Stimulated activated CD8-positive, alpha-beta memory T cell treated with anti-CD3 and anti-CD28 coated beads, Interleukin-7, amount 100 ng/mL, for 24 hours (primary cell): Measurements from ENCODE around the gene ADGRB2.

Experiments
- DNase-seq: peaks from one replicate; pipeline ENCODE4 v3.0.0-alpha.2; 2020; ENCODE audit warnings: low read depth

ADGRB2 gene, protein sequence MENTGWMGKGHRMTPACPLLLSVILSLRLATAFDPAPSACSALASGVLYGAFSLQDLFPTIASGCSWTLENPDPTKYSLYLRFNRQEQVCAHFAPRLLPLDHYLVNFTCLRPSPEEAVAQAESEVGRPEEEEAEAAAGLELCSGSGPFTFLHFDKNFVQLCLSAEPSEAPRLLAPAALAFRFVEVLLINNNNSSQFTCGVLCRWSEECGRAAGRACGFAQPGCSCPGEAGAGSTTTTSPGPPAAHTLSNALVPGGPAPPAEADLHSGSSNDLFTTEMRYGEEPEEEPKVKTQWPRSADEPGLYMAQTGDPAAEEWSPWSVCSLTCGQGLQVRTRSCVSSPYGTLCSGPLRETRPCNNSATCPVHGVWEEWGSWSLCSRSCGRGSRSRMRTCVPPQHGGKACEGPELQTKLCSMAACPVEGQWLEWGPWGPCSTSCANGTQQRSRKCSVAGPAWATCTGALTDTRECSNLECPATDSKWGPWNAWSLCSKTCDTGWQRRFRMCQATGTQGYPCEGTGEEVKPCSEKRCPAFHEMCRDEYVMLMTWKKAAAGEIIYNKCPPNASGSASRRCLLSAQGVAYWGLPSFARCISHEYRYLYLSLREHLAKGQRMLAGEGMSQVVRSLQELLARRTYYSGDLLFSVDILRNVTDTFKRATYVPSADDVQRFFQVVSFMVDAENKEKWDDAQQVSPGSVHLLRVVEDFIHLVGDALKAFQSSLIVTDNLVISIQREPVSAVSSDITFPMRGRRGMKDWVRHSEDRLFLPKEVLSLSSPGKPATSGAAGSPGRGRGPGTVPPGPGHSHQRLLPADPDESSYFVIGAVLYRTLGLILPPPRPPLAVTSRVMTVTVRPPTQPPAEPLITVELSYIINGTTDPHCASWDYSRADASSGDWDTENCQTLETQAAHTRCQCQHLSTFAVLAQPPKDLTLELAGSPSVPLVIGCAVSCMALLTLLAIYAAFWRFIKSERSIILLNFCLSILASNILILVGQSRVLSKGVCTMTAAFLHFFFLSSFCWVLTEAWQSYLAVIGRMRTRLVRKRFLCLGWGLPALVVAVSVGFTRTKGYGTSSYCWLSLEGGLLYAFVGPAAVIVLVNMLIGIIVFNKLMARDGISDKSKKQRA (N-terminal part only)

DNA sequence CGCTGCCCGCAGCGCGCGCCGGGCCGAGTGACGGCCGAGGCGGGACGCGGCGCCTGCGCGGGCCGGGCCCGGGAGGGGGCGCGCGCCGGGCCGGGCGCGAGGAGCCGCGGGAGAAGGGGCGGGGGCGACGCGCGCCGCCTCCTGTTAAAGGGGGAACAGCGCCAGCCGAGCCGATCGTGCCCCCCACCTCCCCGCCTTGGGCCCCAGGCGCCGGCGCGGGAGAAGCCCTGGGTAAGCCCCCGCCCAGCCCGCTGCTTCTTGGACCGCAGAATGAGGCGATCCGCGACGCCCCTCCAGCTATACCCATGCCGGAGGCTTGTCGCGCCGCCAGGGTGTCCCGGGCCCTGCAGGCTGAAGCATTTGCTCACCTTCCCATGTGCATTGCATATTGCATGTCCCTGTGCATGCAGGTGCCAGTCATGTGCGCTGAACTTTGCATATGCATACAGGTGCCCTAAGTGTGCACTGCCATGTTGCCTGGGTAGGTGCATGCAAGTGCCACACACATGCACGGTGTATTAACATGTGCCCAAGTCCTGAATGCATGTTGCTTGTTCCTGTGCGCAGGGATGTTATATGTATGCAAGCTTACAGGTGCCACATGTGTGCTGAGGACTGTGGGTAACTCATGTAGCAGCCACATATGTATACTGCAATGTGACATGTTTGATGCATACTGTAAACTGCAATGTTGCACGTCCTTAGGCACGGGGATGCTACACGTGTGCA is at the start of gene ADGRB2:
Gene ADGRB2, minus strand, starts transcription at position 29 of the 729 bp plus-strand sequence. CDS start 7,119 bp downstream, outside the sequence.
- DNase-seq: no peak

DNA sequence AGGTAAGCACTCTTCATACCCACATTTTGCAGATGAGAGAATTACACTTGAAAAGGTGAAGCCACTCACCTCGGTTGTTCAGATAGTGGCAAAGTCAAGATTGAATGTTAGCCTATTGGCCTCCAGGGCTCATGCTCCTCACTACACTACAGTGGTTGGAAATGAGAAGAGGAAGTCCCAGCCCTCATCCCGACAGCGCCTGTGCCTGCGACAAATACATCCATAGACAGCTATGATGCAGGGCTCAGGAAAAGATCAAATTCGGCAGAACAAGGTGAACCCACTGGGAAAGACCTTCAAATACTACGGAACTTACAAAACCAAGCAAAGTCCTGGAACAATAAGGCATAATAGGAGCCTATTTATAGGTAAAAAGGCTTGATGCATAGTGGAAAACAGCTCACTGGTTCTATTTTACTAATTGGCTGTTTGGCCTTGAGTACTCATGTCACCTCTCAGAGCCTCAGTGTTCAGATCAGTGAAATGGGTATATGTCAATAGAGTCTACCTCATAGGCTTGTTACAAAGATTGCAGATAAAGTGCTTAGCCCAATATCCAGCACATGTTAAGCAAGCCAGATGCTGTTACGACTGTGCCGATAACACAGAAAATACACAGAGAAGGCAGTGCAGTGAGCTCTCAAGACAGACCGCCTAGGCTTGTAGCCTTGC is 48.2 kb upstream of the ADGRB2 start:
- no peak for DNase-seq

DNA sequence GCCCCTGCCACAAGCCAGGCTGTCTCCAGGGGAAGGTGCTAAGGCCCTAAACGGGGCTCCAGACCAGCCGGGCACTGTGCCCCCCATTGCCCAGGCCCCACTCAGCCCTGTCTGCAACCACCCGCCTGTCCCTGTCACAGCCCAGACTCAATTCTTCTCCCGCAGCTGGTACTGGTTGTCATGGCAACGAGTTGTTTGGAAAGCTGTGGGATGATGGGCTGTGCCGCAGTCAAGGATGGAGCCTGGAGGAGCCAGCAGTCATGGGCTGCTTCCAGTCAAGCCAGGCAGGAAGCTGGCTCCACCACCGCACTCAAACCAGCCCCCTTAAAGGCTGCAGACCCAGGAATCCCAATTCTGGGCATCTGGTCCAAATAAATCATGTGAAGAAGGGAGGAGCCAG is 47.5 kb upstream of the ADGRB2 start:
- DNase-seq: no peak

DNA sequence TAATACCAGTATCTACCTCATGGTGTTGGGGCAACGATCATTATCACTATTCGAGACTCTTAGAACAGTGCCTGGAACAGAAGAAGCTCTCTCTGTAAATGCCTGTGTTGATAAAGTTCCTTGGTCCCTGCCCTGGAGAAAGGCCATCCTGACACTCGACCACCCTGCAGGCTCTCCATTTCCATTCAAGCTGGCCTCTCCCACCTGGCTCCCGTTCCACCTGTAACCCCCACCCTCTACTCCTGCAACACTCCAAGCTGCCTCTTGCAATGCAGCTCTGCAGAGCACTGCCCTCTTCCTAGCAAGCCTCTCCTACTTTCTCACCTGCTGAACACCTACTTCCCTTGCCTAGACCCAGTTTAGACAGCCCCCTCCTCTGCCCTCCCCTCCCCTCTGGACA is 45.6 kb upstream of the ADGRB2 start:
- no peak for DNase-seq

DNA sequence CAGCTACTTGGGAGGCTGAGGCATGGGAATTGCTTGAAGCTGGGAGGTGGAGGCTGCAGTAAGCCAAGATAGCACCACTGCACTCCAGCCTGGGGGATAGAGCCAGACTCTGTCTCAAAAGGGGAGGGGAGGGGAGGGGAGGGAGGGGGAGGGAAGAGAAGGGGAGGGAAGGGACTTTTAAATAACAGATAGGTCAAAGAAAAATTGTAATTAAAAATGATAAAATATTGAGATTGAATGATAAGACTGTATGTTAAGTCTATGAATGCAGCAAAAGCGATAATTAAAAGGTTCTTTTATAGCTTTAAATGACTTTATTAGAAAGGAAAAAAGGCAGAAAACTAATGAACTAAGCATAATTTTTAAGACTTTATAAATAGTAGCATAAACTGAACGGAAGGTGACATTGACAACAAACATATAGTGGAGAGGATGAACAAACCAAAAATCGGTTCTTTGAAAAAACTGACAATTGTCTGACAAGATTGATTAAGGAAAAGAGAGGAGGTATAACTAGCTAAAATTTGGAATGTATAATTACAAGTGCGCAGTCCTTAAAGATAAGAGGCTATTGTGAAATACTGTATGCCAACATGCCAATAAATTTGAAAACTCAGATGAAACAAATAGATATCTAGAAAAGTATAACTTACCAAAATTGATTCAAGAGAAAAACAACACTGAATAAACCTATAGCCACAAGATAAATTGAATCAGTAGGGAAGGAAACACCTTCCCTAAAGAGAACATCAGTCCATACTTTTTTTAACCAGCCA is 43.3 kb upstream of the ADGRB2 start:
- DNase-seq: no peak

DNA sequence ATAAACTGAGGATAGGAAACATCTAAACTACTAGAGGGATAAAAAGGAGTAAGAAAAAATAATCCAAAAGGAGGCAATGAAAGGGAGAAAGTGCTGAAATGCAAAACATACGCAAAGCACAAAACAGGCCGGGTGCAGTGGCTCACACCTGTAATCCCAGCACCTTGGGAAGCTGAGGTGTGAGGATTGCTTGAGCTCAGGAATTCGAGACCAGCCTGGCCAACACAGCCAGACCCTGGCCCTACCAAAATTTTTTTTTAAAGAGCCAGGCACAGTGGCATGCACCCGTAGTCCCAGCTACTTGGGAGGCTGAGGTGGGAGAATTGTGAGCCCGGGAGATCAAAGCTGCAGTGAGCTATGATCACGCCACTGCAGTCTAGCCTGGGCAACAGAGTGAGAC is 41.2 kb upstream of the ADGRB2 start:
- DNase-seq: no peak

DNA sequence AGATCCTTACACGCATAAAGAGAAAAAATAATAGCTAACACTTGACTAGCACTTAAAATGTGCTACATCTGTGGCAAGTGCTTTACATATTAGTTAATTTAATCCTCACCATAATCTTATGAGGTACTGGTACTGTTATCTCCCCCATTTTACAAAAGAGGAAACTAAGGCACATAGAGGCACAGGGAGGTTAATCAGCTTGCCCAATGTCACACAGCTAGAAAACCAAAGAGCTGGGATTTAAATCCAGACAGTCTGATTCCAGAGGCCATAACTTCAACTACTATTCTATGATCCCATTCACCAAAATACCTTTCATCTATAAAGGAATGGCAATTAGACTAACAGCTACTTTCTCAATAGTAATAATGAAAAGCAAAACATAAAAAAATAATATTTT is 40.0 kb upstream of the ADGRB2 start:
- no peak for DNase-seq

DNA sequence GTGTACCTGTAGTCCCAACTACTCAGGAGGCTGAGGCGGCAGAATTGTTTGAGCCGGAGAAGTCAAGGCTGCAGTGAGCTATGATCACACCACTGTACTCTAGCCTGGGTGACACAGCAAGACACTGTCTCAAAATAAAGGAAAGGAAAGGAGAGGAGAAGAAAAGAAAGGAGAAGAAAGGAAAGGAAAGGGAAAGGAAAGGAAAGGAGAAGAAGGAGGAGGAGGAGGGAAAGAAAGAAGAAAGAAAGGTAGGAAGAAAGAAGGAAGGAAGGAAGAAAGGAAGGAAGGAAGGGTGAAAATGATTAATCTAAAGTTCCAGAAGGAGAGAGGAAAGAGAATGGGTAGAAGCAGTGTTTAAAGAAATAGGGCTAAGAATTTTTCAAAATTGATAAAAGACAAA is 39.5 kb upstream of the ADGRB2 start:
- DNase-seq: no peak

DNA sequence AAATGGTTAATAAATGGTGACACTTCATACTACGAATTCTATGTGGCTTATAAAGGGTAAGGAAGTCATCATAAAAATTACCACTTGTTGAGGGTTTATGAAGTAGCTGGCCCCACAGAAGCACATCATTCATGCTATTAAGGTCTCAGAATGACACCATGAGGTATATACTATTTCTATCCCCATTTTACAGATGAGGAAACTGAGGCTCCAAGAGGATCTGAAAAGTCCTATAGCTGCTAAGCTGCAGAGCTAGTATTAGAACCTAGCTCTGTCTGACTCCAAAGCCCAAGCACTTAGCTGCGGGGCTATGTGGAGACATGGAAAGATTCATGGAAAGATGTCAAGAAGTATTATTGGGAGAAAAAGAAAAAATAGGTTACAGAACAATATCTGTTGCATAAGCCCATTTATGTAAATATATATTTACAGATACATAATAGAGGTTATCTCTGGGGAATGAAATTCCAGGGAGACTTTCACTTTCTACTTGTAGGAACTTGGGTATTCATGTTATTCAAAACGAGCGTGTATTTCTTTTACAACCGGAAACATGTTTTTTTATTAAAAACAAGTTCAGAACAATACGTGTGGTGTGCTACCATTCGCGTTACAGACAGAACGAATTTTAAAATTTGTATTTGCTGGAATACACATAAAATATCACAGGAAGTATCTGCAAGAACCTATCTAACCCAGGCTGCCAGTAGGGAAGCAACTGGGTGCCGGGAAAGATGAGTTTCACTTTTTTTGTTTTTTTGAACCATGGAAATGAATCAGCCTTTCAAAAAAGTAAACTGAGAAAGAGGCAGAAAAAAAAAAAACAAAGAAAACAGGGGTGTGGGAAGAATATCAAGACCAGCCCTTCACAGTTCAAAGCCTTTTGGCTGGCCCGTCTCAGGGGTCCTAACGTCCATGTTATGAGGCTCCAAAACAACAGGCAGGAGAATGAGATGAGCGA is 38.3 kb upstream of the ADGRB2 start:
- no peak for DNase-seq

DNA sequence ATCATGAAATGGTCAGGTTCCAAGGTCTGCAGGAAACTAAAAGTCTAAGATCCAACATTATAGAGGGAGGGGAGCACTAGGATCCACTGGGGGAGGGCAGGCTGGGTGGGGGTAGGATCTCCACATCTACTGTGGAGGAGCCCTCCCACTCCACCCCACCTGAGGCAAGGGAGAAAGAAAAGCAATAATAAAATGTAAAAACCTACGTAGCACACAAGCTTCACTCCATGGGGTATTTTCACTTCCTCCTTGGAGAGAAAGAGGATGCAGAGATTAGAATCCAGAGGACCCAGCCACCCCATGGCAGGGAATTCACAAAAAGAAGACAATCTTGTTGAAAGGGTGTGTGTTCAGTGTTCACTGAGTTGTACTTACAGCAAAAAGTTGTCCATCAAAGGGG is 37.3 kb upstream of the ADGRB2 start:
- no peak for DNase-seq

DNA sequence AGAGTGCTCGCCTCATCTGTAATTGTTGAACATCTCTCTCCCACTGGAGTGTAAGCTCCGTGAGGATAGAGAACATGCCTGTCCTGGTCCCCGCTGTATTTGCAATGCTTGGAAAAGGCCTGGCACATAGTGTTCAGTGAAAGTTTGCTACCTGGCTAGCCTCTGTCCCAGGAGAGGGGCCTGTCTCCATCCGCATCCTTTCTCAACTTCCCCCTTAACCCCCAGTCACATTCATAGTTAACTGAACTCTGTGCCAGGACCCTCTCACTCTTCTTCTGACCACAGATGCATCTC is 36.5 kb upstream of the ADGRB2 start:
- no peak for DNase-seq

DNA sequence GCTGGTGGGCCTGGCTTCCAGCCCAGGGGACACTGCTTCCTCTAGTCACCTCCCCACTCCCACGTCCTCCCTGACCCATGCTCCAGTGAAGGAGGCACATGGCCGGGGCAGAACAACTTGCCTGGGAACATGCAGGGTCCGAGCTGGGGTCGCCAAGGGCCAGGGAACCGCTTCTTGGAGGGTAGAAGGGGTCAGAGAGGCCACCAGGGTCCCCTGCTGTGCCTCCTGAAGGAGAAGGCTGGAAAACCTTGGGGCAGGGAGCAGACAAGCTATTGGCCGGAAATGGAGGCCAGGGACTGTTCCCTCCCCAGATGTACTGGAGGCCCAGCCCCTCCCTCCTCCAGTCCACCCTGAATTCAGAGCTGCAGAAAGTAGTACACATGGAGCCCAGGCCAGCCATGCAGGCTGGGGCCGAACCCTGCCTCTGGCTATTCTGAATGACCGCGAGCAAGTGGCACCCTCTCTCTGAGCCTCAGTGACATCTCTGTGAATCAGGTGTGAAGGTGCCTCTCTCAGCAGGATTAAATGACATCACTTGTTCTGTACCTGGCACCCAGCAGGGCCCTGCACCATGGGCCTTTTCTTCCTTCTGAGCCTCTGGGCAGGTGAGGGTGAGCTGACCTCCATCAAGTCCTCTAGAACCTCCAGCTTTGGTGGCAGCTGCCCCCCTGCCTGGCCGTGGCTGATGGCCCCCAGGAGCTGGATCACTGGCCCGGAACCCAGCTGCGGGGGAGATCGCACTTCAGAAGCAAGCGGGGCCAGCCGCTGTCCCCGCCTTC is 35.9 kb upstream of the ADGRB2 start:
- no peak for DNase-seq

DNA sequence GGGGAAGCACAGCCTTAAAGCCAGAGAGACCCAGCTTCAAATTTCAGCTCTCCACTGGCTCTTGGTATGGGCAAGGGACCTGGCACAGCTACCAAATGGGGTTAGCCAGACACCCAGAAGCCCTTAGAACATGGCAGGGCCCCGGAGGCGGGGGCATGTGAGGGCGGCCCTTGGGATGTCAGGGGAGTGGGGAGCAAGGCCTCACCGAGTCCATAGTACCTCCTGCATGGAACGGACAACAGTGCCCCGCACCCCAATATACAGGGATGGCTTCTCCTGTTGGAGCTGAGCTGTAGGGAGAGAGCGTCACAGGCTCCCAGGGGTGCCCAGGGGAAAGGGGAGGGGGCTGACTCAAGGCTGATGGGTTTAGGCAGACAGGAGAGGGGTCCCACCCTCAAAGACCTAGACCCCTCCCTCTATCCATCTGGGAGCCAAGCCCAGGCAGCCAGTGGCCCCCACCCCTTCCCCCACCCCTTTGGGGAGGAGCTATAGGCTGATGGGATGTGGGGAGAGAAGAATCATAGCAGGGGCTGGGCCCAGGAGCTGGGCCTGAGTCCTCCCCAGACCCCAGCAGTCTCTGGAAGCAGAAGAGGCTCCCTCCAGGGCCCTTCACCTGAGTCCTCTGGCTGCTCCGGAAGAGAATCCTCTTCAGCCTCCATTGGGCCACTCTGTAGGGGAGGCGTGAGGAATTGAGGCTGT is 35.2 kb upstream of the ADGRB2 start:
- no peak for DNase-seq

DNA sequence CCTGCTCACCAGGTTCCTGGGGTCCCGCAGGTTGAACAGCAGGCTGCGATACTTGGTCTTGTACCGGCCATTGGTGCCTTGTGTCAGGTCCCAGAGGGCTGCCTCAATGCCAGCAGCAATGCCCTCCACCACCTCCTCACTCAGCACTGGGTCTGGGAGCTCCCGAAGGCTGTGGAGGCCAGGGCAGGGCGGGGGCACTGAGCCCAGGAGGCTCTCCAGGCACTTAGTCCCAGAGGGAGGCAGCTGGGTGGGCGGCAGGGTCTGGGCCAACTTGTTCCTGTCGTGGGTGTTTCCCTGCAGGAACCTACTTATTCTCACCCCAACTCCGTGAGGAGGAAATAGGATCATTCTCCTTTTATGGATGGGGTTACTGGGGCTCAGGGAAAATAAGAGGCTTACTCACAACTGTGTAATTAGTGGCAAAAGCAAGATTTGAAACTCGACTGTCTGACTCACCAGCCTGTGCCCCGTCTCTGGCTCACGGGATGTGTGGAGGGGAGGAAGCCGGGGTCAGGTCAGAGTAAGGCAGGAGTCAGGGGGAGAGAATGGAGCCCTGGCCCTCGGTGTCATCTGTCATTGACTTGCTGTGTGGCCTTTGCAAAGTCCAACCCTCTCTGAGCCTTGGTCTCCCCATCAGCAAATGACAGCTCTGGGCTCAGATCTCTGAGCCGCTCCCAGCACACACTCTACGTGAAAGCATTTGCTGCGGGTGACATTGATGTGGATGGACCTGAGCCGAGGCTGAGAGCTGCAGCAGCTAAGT is 34.5 kb upstream of the ADGRB2 start:
- DNase-seq: no peak

DNA sequence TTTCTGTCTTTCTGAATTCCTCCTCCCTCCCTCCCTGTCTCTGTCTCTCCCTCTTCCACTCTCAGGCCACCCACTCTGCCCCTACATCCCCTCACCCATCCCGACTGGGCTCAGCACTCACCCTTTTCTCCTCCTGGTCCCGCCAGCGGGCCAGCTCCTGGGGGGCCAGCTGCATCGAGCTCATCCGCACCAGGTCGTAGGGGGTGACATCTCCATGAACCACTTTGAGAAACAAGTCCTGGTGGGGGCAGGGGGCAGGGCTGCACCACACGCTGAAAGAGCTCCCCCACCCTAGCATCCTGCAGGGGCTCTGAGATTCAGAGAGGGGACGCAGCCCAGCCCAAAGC is 33.9 kb upstream of the ADGRB2 start:
- no peak for DNase-seq

DNA sequence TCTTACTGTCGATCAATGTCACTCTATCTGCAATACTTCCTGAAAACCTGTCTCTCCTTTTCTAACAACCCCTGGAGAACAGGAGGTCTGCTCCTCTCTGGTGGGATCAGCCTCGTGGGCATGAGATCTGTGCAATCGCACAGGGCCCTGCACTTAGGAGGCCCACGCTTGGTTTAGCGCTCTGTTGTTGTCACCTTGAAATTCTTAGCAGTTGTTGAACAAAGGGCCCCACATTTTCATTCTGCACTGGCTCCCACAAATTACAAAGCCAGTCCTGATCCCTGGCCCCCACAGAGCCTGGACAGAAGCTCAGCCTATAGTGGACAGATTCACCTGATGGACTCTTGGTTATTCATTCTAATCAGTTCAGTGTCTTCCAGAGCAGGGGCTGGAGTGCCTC is 33.1 kb upstream of the ADGRB2 start:
- DNase-seq: no peak

DNA sequence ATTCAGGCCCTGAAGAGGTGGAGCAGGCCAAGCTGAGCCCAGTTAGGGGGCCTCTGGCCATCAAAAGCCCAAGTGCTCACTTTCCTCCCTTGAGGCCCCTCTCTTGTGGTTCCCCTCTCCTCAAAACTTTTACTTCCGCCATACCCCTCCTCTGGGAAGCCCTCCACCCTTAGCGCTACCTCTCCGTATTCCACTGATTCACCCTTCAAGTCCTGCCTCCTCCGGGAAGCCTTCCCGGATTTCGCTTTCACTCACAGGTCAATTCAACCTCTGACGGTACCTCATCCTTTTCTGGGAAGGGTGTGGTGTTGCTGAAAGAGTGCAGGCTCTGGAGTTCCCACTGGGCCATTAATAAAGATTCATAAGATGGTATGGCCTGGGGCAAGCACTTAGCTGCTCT is 32.6 kb upstream of the ADGRB2 start:
- DNase-seq: no peak
